Mesenteric fat pad (tissue), 1 donor: ENCODE data around the gene RGL2. TPM values are rescaled to one million over a fixed set of nuclear protein-coding genes. Genes with fewer than 3 reads are reported as not detected.

ENCODE experiments used
- DNase-seq: peaks from one replicate; pipeline ENCODE4 v3.0.0-alpha.2; 2020; ENCODE audit warnings: low spot score
- microRNA-seq: library from miRNA; unstranded; fragments of <30 nt; microRNA quantifications from one replicate; pipeline ENCODE4 v1.2.0, GENCODE V29; 2020; ENCODE audit warnings: borderline number of aligned reads
- total RNA-seq: library from RNA; stranded (reverse); fragmentation: NEBNext Ultra II Directional; extraction: Animal tissue kit (Norgen Biotek cat#: 25700); gene quantifications from one replicate; pipeline ENCODE4 v1.2.1, GENCODE V29; 2021
- donor health status: DM: yes; HTN: yes; CAD: no.

RGL2 gene
- total RNA-seq, 1 donor from 2014 or later = 56.2 TPM

- DNase-seq = no peak
Measured at GRCh38 chr6:33241968-33242367, 56.8 kb downstream of the RGL2 start.

Small RNAs within 50 kb of the gene (microRNA-seq; reads per million reads assigned to microRNA genes)
- gene MIR6834 (not detected), gene MIR6873 (not detected)

Other genes with a start within 250 kb of the RGL2 start
- 82.5 TPM for gene HLA-DPA1, start 225.3 kb downstream of the RGL2 start, total RNA-seq
- 52.5 TPM for gene HLA-DPB1, start 223.0 kb downstream of the RGL2 start, total RNA-seq
- gene COL11A2, start 106.5 kb downstream of the RGL2 start, total RNA-seq = 0.67 TPM
- gene RXRB, start 98.3 kb downstream of the RGL2 start, total RNA-seq = 35.8 TPM
- 109 TPM for gene SLC39A7, start 98.1 kb downstream of the RGL2 start, total RNA-seq
- 5.3 TPM for gene HSD17B8, start 94.3 kb downstream of the RGL2 start, total RNA-seq
- gene RING1, start 90.4 kb downstream of the RGL2 start, total RNA-seq = 32.6 TPM
- gene VPS52, start 27.1 kb downstream of the RGL2 start, total RNA-seq = 39.8 TPM
- gene RPS18, start 26.9 kb downstream of the RGL2 start, total RNA-seq = 1,776 TPM
- gene B3GALT4, start 21.8 kb downstream of the RGL2 start, total RNA-seq = 10.7 TPM
- 48.9 TPM for gene WDR46, start 9.7 kb downstream of the RGL2 start, total RNA-seq
- 34.8 TPM for gene PFDN6, start 9.3 kb downstream of the RGL2 start, total RNA-seq
- gene TAPBP, start 15.1 kb upstream of the RGL2 start, total RNA-seq = 77.9 TPM
- gene ZBTB22, start 18.8 kb upstream of the RGL2 start, total RNA-seq = 12.1 TPM
- gene DAXX, start 24.0 kb upstream of the RGL2 start, total RNA-seq = 41.7 TPM
- gene KIFC1, start 92.9 kb upstream of the RGL2 start, total RNA-seq = 0.19 TPM
- 42.5 TPM for gene PHF1, start 112.1 kb upstream of the RGL2 start, total RNA-seq
- gene CUTA, start 119.2 kb upstream of the RGL2 start, total RNA-seq = 103 TPM
- gene SYNGAP1, start 121.1 kb upstream of the RGL2 start, total RNA-seq = 14.1 TPM
- gene ZBTB9, start 155.6 kb upstream of the RGL2 start, total RNA-seq = 4.6 TPM